Gastroesophageal sphincter (tissue), 4 donors: ENCODE measurements around the gene CSMD2. TPM values are rescaled to one million over a fixed set of nuclear protein-coding genes. Genes with fewer than 3 reads are reported as not detected.

Experiments
- ATAC-seq: fragments of 150-250 bp; one replicate; pipeline ENCODE4 v1.9.1; 2016; ENCODE audit warnings: mild to moderate bottlenecking, moderate library complexity
- H3K27ac ChIP-seq, 4 donors: fragments of 200-600 bp; sonication (generic) in 3 of 4; 1 replicate in 3 of 4; 2 replicates in 1 of 4; pipeline ENCODE4 v1.5.1; 2016 to 2019
- H3K27me3 ChIP-seq: fragments of 200-600 bp; sonication (generic); one replicate; pipeline ENCODE4 v1.5.1; 2019
- H3K36me3 ChIP-seq, 2 donors: fragments of 200-600 bp; sonication (generic); one replicate each; pipeline ENCODE4 v1.5.1; 2019; ENCODE audit warnings: control low read depth in 1 of 2
- H3K4me1 ChIP-seq, 3 donors: fragments of 200-600 bp; sonication (generic); 1 replicate in 2 of 3; 2 replicates in 1 of 3; pipeline ENCODE4 v1.5.1; 2016 to 2019; ENCODE audit warnings: control low read depth in 2 of 3
- H3K4me3 ChIP-seq, 2 donors: fragments of 200-600 bp; sonication (generic); one replicate each; pipeline ENCODE4 v1.5.1; 2019; ENCODE audit warnings: mild to moderate bottlenecking in 1 of 2, moderate library complexity in 1 of 2
- H3K9me3 ChIP-seq, 3 donors: fragments of 200-600 bp; sonication (generic); one replicate each; pipeline ENCODE4 v1.5.1; 2017 to 2019; ENCODE audit warnings: control low read depth in 2 of 3
- CTCF ChIP-seq, 4 experiments: fragments of 200-600 bp in 2 of 4; fragments of 450-650 bp in 2 of 4; sonication (generic) in 1 of 4; IDR thresholded peaks; one replicate each; pipeline ENCODE4 v1.5.1; 2017 to 2019; ENCODE audit warnings: antibody characterized with exemption in 4 of 4, mild to moderate bottlenecking in 2 of 4, moderate library complexity in 2 of 4
- EP300 ChIP-seq: sonication (generic); formaldehyde crosslinking; IDR thresholded peaks from one replicate; pipeline ENCODE4 v1.6.1; 2017; ENCODE audit warnings: antibody characterized with exemption, mild to moderate bottlenecking
- POLR2A ChIP-seq, 2 donors: fragments of 450-650 bp; IDR thresholded peaks; one replicate each; pipeline ENCODE4 v1.6.1; 2017; ENCODE audit warnings: antibody characterized with exemption in 2 of 2, mild to moderate bottlenecking in 2 of 2, moderate library complexity in 1 of 2
- POLR2AphosphoS5 ChIP-seq: sonication (generic); formaldehyde crosslinking; IDR thresholded peaks from one replicate; pipeline ENCODE4 v1.6.1; 2017; ENCODE audit warnings: antibody characterized with exemption
- WGBS, 2 donors: methylation state at CpG; one replicate each; pipeline ENCODE4 v1.1.5; 2018; ENCODE audit warnings: low coverage in 1 of 2; 5-methylcytosine and 5-hydroxymethylcytosine counted together
- total RNA-seq, 4 donors: library from RNA; depleted of rRNA; stranded (reverse); fragments of >200 nt; gene quantifications; one replicate each; pipeline ENCODE4 v1.1.0, GENCODE V29; 2016

Gene CSMD2
- total RNA-seq, 4 donors from 2014 or later = 0.22 to 2.5 (median 0.37) TPM

- Histone ChIP-seq H3K9me3 (no peaks in the 10 kb centered on the region), H3K27me3 (no peaks in the 10 kb centered on the region), H3K4me1 (peaks cover 0 to 12% (median 0%) of the 10 kb centered on the region in 3 donors), H3K36me3 (no peaks in the 10 kb centered on the region), H3K4me3 (no peak overlapping the region), H3K27ac (no peak overlapping the region)
- ATAC-seq = no peak
- WGBS, 2 donors = 63 to 77% methylated on average over 3 to 6 of the region's 6 CpGs
- TF ChIP-seq CTCF (IDR thresholded peaks at IDR 0.05) = no peak
- TF ChIP-seq POLR2AphosphoS5 = no peak
- no peak for TF ChIP-seq EP300
- no peak for TF ChIP-seq POLR2A (IDR thresholded peaks at IDR 0.05)
Observed at GRCh38 chr1:33661811-33662454, 503.1 kb downstream of the CSMD2 start.

DNA sequence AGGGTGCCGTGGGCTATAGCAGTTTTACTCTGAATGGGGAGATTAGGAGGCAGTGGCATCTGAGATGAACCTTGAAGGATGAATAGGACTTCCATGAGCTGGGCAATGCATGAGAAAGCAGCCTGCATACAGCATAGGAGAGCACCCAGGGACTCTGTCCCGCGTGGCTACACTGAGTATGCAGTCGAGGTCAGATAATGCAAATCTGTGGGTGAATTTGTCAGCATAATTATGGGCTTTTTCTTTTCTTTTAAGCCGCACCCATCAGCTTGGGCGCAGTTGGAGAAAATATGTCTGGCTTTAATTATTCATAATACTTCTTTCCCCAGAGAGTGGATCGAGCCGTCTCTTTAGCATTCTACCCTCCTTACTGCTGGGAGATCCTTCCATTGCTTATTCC is 504.1 kb downstream of the CSMD2 start:
- no peak for ATAC-seq
- Histone ChIP-seq H3K27ac (peak overlapping the region in 1 of 4 donors; percentile 27), H3K9me3 (no peaks in the 10 kb centered on the region), H3K4me3 (no peak overlapping the region), H3K27me3 (no peaks in the 10 kb centered on the region), H3K4me1 (peaks cover 0 to 12% (median 0%) of the 10 kb centered on the region in 3 donors), H3K36me3 (no peaks in the 10 kb centered on the region)
- 78 to 82% methylated on average over 8 of the region's 8 CpGs for WGBS, 2 donors
- TF ChIP-seq POLR2A (IDR thresholded peaks at IDR 0.05) (no peak), POLR2AphosphoS5 (no peak), EP300 (no peak), CTCF (IDR thresholded peaks at IDR 0.05) (no peak)

GRCh38 chr1:33660244-33660643 is 504.8 kb downstream of the CSMD2 start:
- H3K27ac ChIP-seq = peak overlapping the region in 1 of 4 donors; percentile 27
- peak; percentile 16 for ATAC-seq

DNA sequence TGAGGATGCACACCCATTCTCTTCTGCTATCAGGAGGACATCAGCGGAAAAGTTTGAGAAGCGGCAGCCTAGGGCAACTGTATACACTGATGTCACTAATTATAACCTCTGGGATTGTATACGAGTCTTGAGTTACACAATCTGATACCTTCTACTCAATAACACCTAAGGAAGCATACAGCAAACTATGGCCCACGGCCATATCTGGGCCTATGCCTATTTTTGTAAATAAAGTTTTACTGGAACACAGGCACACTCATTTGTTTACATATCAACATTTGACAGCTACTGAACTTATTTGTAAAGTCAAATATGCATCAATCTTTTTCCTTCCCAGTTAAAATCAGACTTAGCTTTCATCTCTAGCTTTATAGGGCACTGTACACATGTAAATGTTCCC is 505.4 kb downstream of the CSMD2 start:
- peaks cover 0 to 12% (median 0%) of the 10 kb centered on the region in 3 donors for H3K4me1 ChIP-seq
- WGBS, 2 donors = 81 to 100% methylated on average over 3 to 4 of the region's 4 CpGs

More at GRCh38 chr1:33660244-33660643, 504.8 kb downstream of the CSMD2 start:
- Histone ChIP-seq H3K9me3 (no peaks in the 10 kb centered on the region), H3K4me1 (peaks cover 0 to 12% (median 0%) of the 10 kb centered on the region in 3 donors), H3K4me3 (no peak overlapping the region), H3K27me3 (no peaks in the 10 kb centered on the region), H3K36me3 (no peaks in the 10 kb centered on the region)
- 21 to 27% methylated on average over 4 to 5 of the region's 5 CpGs for WGBS, 2 donors
- TF ChIP-seq POLR2AphosphoS5 (no peak), EP300 (no peak), CTCF (IDR thresholded peaks at IDR 0.05) (no peak), POLR2A (IDR thresholded peaks at IDR 0.05) (no peak)

More for the DNA sequence above, 505.4 kb downstream of the CSMD2 start:
- no peaks in the 10 kb centered on the region for H3K36me3 ChIP-seq
- no peak for ATAC-seq
- H3K4me3 ChIP-seq = no peak overlapping the region
- no peak for TF ChIP-seq CTCF (IDR thresholded peaks at IDR 0.05)
- TF ChIP-seq POLR2AphosphoS5 = no peak
- TF ChIP-seq POLR2A (IDR thresholded peaks at IDR 0.05) = no peak
- no peak for TF ChIP-seq EP300
- H3K27ac ChIP-seq = peak overlapping the region in 1 of 4 donors; percentile 27
- no peaks in the 10 kb centered on the region for H3K27me3 ChIP-seq
- no peaks in the 10 kb centered on the region for H3K9me3 ChIP-seq
